ENCODE data around the gene DLGAP4. TPM values are rescaled to one million over a fixed set of nuclear protein-coding genes. Genes with fewer than 3 reads are reported as not detected.

The DLGAP4 gene
- polyA plus RNA-seq, 1 donor (not counting 4 experiments of a cell fraction or from before 2014, with no cell fraction given): 9.6 TPM

GRCh38 chr20:36307412-36308325, 1.5 kb downstream of the DLGAP4 start:
- no peak overlapping the region for H3K4me3 ChIP-seq (ENCODE audit: control insufficient read depth in 2 of 3, extremely low read depth in 1 of 3, insufficient read depth in 2 of 3, low read depth in 1 of 3, low read length in 3 of 3)
- no peak overlapping the region for H2AFZ ChIP-seq (ENCODE audit: control insufficient read depth, low read length)
- TF ChIP-seq EZH2 (IDR thresholded peaks at IDR 0.05; ENCODE audit: low read length) (peak; percentile 23), CTCF (optimal IDR thresholded peaks at IDR 0.05 in 1 of 3, IDR thresholded peaks at IDR 0.05 in 1 of 3, conservative IDR thresholded peaks at IDR 0.05 in 1 of 3; ENCODE audit: extremely low read depth in 1 of 3, insufficient read depth in 2 of 3, low read length in 3 of 3) (no peak)
- peaks cover 87% of the 10 kb centered on the region for H3K27me3 ChIP-seq (ENCODE audit: control insufficient read depth, extremely low read depth, insufficient read depth, low read length)
- no peak overlapping the region for H3K9ac ChIP-seq (ENCODE audit: control insufficient read depth, extremely low read depth, insufficient read depth, low read length)
- dilution Hi-C loops (cut with MboI; ENCODE audit: extremely low pct_ligation_motif_present, low sequenced_read_pairs): no loop called here
- H3K79me2 ChIP-seq (ENCODE audit: control insufficient read depth, insufficient read depth, low read length): no peaks in the 10 kb centered on the region
- no peak for DNase-seq (ENCODE audit: low read depth, low spot score)
- no peaks in the 10 kb centered on the region for H3K9me1 ChIP-seq (ENCODE audit: control insufficient read depth, extremely low read depth, insufficient read depth, low read length)
- H3K9me3 ChIP-seq (ENCODE audit: control insufficient read depth, low read depth, low read length): no peaks in the 10 kb centered on the region
- FAIRE-seq: no peak
- no peak overlapping the region for H3K4me2 ChIP-seq (ENCODE audit: control insufficient read depth, extremely low read depth, insufficient read depth, low read depth, low read length)
- H3K27ac ChIP-seq (ENCODE audit: control insufficient read depth, insufficient read depth, low read length): no peak overlapping the region
- H4K20me1 ChIP-seq (ENCODE audit: control insufficient read depth, extremely low read depth, insufficient read depth, low read length): no peaks in the 10 kb centered on the region
- H3K36me3 ChIP-seq (ENCODE audit: control insufficient read depth in 2 of 2, extremely low read depth in 1 of 2, insufficient read depth in 2 of 2, low read length in 2 of 2): no peaks in the 10 kb centered on the region
- H3K4me1 ChIP-seq (ENCODE audit: control insufficient read depth, extremely low read depth, insufficient read depth, low read length): no peaks in the 10 kb centered on the region

DNA sequence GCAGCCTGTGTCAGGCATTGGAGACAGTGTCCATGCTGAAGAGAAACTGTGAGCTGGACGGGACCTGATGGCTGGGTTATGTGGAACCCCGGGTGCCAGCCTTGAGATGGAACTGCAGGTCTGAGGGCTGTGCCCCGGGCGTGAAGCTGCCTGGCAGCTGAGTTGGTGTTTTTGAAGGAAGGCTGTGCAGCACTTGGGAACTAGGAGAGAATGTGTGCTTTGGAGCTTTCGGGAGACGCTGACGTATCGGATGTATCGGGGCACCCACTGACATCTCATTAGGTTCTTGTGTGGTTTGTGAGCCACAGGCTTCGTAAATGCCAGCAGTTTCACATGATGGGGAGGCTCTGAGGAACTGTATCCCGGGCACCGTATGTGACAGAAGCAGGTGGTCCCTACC, 2.2 kb downstream of the DLGAP4 start:
- no peaks in the 10 kb centered on the region for H3K9me1 ChIP-seq (ENCODE audit: control insufficient read depth, extremely low read depth, insufficient read depth, low read length)
- H3K27me3 ChIP-seq (ENCODE audit: control insufficient read depth, extremely low read depth, insufficient read depth, low read length): peaks cover 87% of the 10 kb centered on the region
- H3K36me3 ChIP-seq (ENCODE audit: control insufficient read depth in 2 of 2, extremely low read depth in 1 of 2, insufficient read depth in 2 of 2, low read length in 2 of 2): no peaks in the 10 kb centered on the region
- TF ChIP-seq CTCF (optimal IDR thresholded peaks at IDR 0.05 in 1 of 3, IDR thresholded peaks at IDR 0.05 in 1 of 3, conservative IDR thresholded peaks at IDR 0.05 in 1 of 3; ENCODE audit: extremely low read depth in 1 of 3, insufficient read depth in 2 of 3, low read length in 3 of 3): no peak
- TF ChIP-seq EZH2 (IDR thresholded peaks at IDR 0.05; ENCODE audit: low read length): no peak
- H3K4me1 ChIP-seq (ENCODE audit: control insufficient read depth, extremely low read depth, insufficient read depth, low read length): no peaks in the 10 kb centered on the region
- FAIRE-seq (no peak), DNase-seq (ENCODE audit: low read depth, low spot score) (no peak)
- dilution Hi-C loops (cut with MboI; ENCODE audit: extremely low pct_ligation_motif_present, low sequenced_read_pairs): no loop called here
- H3K27ac ChIP-seq (ENCODE audit: control insufficient read depth, insufficient read depth, low read length): no peak overlapping the region
- H3K9ac ChIP-seq (ENCODE audit: control insufficient read depth, extremely low read depth, insufficient read depth, low read length): no peak overlapping the region
- no peak overlapping the region for H2AFZ ChIP-seq (ENCODE audit: control insufficient read depth, low read length)
- H3K4me2 ChIP-seq (ENCODE audit: control insufficient read depth, extremely low read depth, insufficient read depth, low read depth, low read length): no peak overlapping the region
- H4K20me1 ChIP-seq (ENCODE audit: control insufficient read depth, extremely low read depth, insufficient read depth, low read length): no peaks in the 10 kb centered on the region
- H3K9me3 ChIP-seq (ENCODE audit: control insufficient read depth, low read depth, low read length): no peaks in the 10 kb centered on the region
- H3K4me3 ChIP-seq (ENCODE audit: control insufficient read depth in 2 of 3, extremely low read depth in 1 of 3, insufficient read depth in 2 of 3, low read depth in 1 of 3, low read length in 3 of 3): no peak overlapping the region
- no peaks in the 10 kb centered on the region for H3K79me2 ChIP-seq (ENCODE audit: control insufficient read depth, insufficient read depth, low read length)
